ENCODE measurements around the gene ANKS3.

ANKS3 gene

DNA sequence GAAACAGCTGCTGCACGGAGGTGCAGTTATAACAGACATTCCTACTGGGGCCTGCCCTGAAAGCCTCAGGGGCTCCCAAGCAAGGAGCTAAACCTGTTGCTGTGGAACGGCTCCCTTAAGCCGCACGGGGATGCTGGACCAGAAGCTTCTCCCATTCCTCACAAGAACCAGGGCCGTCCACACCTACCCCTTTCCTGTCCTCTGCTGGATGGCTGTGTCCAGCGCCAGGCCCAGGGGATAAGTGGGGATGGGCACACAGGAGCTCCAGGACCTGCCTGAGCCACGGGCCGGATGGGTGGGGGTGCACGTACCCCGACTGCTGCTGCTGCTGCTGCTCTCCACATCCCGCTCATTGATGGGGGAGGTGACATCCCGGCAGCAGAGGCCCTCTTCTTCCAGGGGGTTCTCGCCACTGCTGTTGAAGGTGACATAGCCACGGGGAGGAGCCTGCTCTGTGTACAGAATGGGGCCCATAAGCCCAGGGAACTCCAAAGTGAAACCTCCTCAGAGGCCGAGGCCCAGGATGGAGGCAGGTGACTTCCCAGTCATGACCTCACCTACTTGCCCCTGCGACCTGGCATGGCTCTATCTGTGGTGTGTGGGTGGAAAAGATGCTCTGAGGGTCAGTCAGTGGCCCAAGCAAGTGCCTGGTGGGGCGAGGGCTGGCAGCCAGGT is 32.1 kb downstream of the ANKS3 start:
- Histone ChIP-seq H3K9me3 (ENCODE audit: control insufficient read depth, insufficient read depth, low read depth, low read length) (no peaks in the 10 kb centered on the region), H3K27me3 (ENCODE audit: control insufficient read depth, insufficient read depth, low read length) (no peaks in the 10 kb centered on the region), H3K9ac (ENCODE audit: low read length) (no peak overlapping the region), H3K36me3 (ENCODE audit: control insufficient read depth, insufficient read depth, low read length) (peaks cover 88% of the 10 kb centered on the region), H3K27ac (ENCODE audit: low read depth, low read length) (no peak overlapping the region), H3K4me3 (ENCODE audit: low read depth, low read length) (no peak overlapping the region), H3K4me1 (ENCODE audit: control insufficient read depth, insufficient read depth, low read length) (no peaks in the 10 kb centered on the region)

DNA sequence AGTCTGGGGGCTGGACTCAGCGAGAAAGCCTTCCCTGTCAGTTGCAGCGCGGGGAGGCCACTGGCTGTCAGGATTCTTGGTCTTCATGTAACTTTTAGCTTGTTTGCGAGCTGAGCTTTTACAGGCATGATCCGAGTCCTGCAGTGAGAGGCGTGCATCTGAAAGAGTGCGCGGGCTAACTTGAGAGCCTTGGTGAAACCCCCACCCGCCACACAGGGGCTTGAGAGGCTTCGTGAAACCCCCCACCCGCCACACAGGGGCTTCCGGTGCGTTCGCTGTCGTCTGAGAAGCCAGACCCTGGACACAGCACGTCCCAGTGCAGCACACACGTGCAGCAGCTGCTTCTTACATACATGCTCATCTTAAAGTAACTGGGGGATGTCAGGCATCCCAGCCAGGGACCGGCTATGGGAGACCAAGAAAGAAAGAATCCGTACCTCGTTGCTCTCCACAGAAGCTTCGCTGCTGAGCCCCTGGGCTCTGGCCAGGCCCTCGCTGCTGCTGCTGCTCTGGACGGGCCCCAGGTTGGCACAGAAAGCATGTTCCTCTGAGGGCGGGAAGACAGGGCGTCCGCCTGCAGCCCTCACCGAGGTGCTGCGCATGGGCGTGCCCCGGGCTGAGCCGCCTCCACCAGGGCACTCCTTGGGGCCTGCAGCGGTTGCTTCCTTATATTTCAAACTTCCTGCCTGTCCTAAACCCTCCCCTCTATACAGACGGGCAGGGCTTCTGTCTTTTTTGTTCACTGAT is 32.9 kb downstream of the ANKS3 start:
- H3K9me3 ChIP-seq (ENCODE audit: control insufficient read depth, insufficient read depth, low read depth, low read length): no peaks in the 10 kb centered on the region
- H3K36me3 ChIP-seq (ENCODE audit: control insufficient read depth, insufficient read depth, low read length): peaks cover 88% of the 10 kb centered on the region

DNA sequence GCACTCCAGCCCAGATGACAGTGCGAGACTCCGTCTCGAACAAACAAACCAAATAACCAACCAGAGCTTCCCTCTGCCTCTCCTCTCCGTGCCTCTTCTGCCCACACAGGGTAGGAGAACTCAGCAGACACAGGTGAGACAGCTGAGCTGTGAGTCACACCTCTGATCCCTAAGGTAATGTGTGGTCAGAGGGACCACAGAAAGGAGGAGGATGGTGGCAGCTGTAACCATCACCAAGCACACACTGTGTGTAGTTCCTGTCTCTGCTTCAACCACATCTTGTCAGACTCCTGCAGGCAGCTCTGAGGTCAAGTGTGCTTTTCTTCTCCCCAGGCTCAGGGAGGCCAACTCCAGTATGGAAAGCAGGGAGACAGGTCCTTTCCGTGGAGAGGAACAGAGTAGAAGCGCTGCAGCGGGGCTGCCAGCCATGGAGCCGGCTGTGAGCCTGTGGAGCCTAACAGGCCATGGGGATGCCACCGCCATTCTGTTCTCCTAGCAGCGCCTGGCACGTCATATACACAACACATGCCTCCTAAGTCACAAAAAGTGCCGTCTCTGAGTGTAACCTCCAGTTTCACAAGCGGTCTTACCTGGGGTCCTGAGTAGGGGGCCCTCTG is 33.6 kb downstream of the ANKS3 start:
- no peak overlapping the region for H3K4me3 ChIP-seq (ENCODE audit: low read depth, low read length)
- peaks cover 93% of the 10 kb centered on the region for H3K36me3 ChIP-seq (ENCODE audit: control insufficient read depth, insufficient read depth, low read length)
- no peaks in the 10 kb centered on the region for H3K4me1 ChIP-seq (ENCODE audit: control insufficient read depth, insufficient read depth, low read length)
- H3K9me3 ChIP-seq (ENCODE audit: control insufficient read depth, insufficient read depth, low read depth, low read length): no peaks in the 10 kb centered on the region
- H3K27ac ChIP-seq (ENCODE audit: low read depth, low read length): no peak overlapping the region
- H3K9ac ChIP-seq (ENCODE audit: low read length): no peak overlapping the region
- no peaks in the 10 kb centered on the region for H3K27me3 ChIP-seq (ENCODE audit: control insufficient read depth, insufficient read depth, low read length)

More for the DNA sequence above, 32.9 kb downstream of the ANKS3 start:
- H3K9ac ChIP-seq (ENCODE audit: low read length): no peak overlapping the region
- H3K4me3 ChIP-seq (ENCODE audit: low read depth, low read length): no peak overlapping the region
- no peaks in the 10 kb centered on the region for H3K27me3 ChIP-seq (ENCODE audit: control insufficient read depth, insufficient read depth, low read length)
- H3K27ac ChIP-seq (ENCODE audit: low read depth, low read length): no peak overlapping the region
- no peaks in the 10 kb centered on the region for H3K4me1 ChIP-seq (ENCODE audit: control insufficient read depth, insufficient read depth, low read length)

DNA sequence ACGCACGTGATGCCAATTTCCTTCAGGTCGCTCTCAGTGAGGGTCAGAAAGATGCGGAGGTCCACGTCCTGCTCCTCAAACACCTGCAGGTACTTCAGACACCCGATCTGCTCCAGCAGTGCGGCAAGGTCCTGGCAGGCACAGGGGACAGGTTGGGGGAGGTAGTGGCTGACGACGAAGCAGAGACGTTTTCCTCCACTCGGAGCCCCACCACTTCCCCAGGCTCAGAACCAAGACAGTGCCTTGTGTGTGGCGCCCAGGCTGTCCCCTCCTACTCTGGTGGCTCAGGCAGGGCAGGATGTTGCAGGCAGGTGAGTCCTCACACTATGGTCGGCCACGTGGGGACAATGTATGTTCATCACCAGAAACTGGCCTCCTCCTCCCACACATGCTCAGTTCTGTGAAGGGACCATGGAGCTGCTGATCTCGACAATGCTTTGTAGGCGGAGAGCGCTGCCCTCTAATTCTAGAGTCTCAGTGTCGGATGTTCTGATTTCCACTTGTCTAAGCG is 35.0 kb downstream of the ANKS3 start:
- Histone ChIP-seq H3K9me3 (ENCODE audit: control insufficient read depth, insufficient read depth, low read depth, low read length) (no peaks in the 10 kb centered on the region), H3K4me1 (ENCODE audit: control insufficient read depth, insufficient read depth, low read length) (no peaks in the 10 kb centered on the region), H3K27me3 (ENCODE audit: control insufficient read depth, insufficient read depth, low read length) (no peaks in the 10 kb centered on the region), H3K4me3 (ENCODE audit: low read depth, low read length) (no peak overlapping the region), H3K27ac (ENCODE audit: low read depth, low read length) (no peak overlapping the region), H3K36me3 (ENCODE audit: control insufficient read depth, insufficient read depth, low read length) (peaks cover 86% of the 10 kb centered on the region), H3K9ac (ENCODE audit: low read length) (no peak overlapping the region)

- Histone ChIP-seq H3K4me1 (ENCODE audit: control insufficient read depth, insufficient read depth, low read length) (no peaks in the 10 kb centered on the region), H3K9ac (ENCODE audit: low read length) (no peak overlapping the region), H3K27ac (ENCODE audit: low read depth, low read length) (no peak overlapping the region), H3K36me3 (ENCODE audit: control insufficient read depth, insufficient read depth, low read length) (peaks cover 80% of the 10 kb centered on the region), H3K4me3 (ENCODE audit: low read depth, low read length) (no peak overlapping the region), H3K27me3 (ENCODE audit: control insufficient read depth, insufficient read depth, low read length) (no peaks in the 10 kb centered on the region), H3K9me3 (ENCODE audit: control insufficient read depth, insufficient read depth, low read depth, low read length) (no peaks in the 10 kb centered on the region)
These were observed 35.6 kb downstream of the ANKS3 start for GRCh38 chr16:4698321-4699045.

- H3K4me3 ChIP-seq (ENCODE audit: low read depth, low read length): no peak overlapping the region
- no peaks in the 10 kb centered on the region for H3K9me3 ChIP-seq (ENCODE audit: control insufficient read depth, insufficient read depth, low read depth, low read length)
- no peak overlapping the region for H3K9ac ChIP-seq (ENCODE audit: low read length)
- H3K4me1 ChIP-seq (ENCODE audit: control insufficient read depth, insufficient read depth, low read length): peaks cover 3% of the 10 kb centered on the region; the same call in 1 of the 2 replicates
- H3K27me3 ChIP-seq (ENCODE audit: control insufficient read depth, insufficient read depth, low read length): no peaks in the 10 kb centered on the region
- peaks cover 78% of the 10 kb centered on the region for H3K36me3 ChIP-seq (ENCODE audit: control insufficient read depth, insufficient read depth, low read length)
- no peak overlapping the region for H3K27ac ChIP-seq (ENCODE audit: low read depth, low read length)
These were observed 36.2 kb downstream of the ANKS3 start for GRCh38 chr16:4697848-4698291.

DNA sequence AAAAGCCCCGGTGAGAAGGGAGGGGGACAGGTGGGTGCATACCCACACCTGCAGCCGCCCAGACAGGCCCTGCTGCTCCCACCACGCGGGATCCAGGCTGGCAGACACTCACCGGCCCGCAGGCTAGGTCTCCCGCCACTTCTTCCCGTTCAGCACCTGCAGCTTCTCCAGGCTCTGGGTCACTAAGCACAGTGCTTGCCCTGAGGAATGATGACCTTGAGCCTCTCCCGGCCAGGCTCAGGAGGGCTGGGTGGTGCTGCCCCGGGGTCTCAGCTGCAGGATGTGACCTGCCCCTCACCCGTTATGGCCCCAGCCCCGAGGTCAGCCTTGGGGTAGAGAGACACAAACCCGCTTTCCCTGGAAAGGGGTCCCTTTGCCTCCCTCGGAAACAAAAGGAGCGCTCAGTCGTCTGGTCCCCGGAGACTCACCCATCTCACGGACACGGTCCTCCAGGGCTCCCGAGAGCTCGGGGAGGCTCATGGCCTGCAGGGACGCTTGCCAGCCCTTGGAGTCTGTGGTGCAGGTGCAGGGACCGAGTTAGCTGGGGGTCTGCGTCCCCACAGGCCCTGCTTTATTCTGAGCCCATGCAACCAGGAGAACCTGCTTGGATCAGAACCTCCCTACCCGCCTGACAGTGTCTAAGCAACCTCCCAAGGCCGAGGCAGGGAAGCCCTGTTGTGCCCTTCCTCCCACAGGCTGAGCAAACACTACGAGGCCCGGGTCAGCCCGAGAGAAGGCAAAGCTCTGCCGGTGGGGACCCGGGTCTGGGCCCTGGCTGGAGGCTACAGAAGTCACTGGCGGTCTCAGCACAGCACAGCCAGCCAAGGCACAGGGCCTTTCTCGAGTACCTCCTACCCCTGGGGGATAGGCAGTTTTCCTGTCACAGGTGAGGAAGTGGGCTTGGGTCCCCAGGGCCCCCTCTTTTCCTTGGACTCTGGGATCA is 36.9 kb downstream of the ANKS3 start:
- Histone ChIP-seq H3K4me3 (ENCODE audit: low read depth, low read length) (no peak overlapping the region), H3K27me3 (ENCODE audit: control insufficient read depth, insufficient read depth, low read length) (no peaks in the 10 kb centered on the region), H3K9ac (ENCODE audit: low read length) (no peak overlapping the region), H3K27ac (ENCODE audit: low read depth, low read length) (no peak overlapping the region), H3K4me1 (ENCODE audit: control insufficient read depth, insufficient read depth, low read length) (peaks cover 6% of the 10 kb centered on the region), H3K9me3 (ENCODE audit: control insufficient read depth, insufficient read depth, low read depth, low read length) (no peaks in the 10 kb centered on the region), H3K36me3 (ENCODE audit: control insufficient read depth, insufficient read depth, low read length) (peaks cover 71% of the 10 kb centered on the region)

GRCh38 chr16:4696172-4696904 is 37.7 kb downstream of the ANKS3 start:
- H3K4me1 ChIP-seq (ENCODE audit: control insufficient read depth, insufficient read depth, low read length): peaks cover 6% of the 10 kb centered on the region
- no peak overlapping the region for H3K4me3 ChIP-seq (ENCODE audit: low read depth, low read length)
- no peak overlapping the region for H3K9ac ChIP-seq (ENCODE audit: low read length)
- no peaks in the 10 kb centered on the region for H3K9me3 ChIP-seq (ENCODE audit: control insufficient read depth, insufficient read depth, low read depth, low read length)
- H3K36me3 ChIP-seq (ENCODE audit: control insufficient read depth, insufficient read depth, low read length): peaks cover 65% of the 10 kb centered on the region
- no peaks in the 10 kb centered on the region for H3K27me3 ChIP-seq (ENCODE audit: control insufficient read depth, insufficient read depth, low read length)
- no peak overlapping the region for H3K27ac ChIP-seq (ENCODE audit: low read depth, low read length)

DNA sequence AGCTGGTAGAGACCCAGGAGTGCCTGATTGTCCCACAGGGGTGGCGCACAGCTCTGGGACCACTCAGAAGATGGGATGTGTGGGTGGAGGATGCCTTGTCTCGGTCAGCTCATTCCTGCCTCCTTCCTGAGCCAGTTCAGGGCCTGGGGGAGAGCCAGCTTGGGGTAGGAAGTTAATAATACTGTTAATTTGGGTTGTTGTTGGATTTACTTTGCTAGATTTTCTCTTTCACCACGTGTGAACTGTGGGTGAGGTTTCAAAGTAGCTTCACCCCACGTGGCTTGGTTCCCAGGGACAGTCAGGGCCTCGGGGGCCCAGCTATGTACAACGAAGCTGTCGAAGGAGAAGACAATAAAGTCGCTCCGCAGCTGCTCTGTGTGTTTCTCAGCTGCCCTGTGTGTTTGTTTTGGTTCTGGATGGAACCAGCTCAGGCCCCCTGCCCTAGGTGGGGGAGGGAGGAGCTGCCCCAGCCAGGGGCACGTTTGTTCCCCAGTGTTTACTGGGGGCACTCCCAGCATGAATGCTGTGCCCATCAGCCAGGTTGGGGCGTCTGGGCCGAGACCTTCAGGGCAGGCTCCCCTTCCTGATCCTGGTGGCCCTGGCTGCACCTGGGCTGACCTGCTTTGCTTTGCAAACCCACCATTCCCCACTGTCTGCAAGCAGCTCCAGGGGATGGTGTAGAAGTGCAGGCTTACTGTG is 38.4 kb downstream of the ANKS3 start:
- Histone ChIP-seq H3K27ac (ENCODE audit: low read depth, low read length) (no peak overlapping the region), H3K4me3 (ENCODE audit: low read depth, low read length) (no peak overlapping the region), H3K27me3 (ENCODE audit: control insufficient read depth, insufficient read depth, low read length) (no peaks in the 10 kb centered on the region), H3K9me3 (ENCODE audit: control insufficient read depth, insufficient read depth, low read depth, low read length) (no peaks in the 10 kb centered on the region), H3K36me3 (ENCODE audit: control insufficient read depth, insufficient read depth, low read length) (peaks cover 57% of the 10 kb centered on the region), H3K4me1 (ENCODE audit: control insufficient read depth, insufficient read depth, low read length) (peaks cover 6% of the 10 kb centered on the region), H3K9ac (ENCODE audit: low read length) (no peak overlapping the region)

Measured in HUES6 (cell line).